ENCODE measurements around the gene MYO9A.

MYO9A gene

DNA sequence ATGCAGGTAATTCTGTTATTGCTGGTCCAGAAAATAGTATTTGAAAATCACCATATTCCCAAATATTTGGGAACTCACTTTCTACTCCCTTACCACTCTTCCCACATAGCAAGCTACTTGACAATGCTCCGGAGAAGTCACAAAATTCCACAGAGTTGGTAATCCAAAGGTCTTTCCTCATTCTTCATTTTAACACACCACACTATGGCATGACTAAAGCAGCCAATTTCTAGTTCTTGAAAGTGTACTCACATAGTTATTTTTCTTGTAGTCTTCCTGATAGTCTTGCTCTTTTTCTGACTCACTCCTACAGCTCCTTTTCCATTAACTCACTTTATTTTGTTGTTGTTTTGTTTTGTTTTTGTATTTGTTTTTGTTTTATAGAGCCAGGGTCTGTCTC is 67.2 kb downstream of the MYO9A start:
- DNase-seq: no peak
- Histone ChIP-seq H3K4me1 (ENCODE audit: control insufficient read depth, insufficient read depth, low read length, poor library complexity, severe bottlenecking) (no peaks in the 10 kb centered on the region), H3K36me3 (ENCODE audit: control insufficient read depth, insufficient read depth, low read length) (peaks cover 6% of the 10 kb centered on the region), H3K27me3 (replicated peaks; ENCODE audit: control insufficient read depth, insufficient read depth, low read length, poor library complexity, severe bottlenecking) (no peaks in the 10 kb centered on the region), H3K9me3 (ENCODE audit: control insufficient read depth, low read length) (no peaks in the 10 kb centered on the region), H3K27ac (ENCODE audit: insufficient read depth, low read length, poor library complexity, severe bottlenecking) (no peak overlapping the region), H3K4me3 (ENCODE audit: insufficient read depth, low read depth, low read length, poor library complexity, severe bottlenecking) (no peak overlapping the region)

DNA sequence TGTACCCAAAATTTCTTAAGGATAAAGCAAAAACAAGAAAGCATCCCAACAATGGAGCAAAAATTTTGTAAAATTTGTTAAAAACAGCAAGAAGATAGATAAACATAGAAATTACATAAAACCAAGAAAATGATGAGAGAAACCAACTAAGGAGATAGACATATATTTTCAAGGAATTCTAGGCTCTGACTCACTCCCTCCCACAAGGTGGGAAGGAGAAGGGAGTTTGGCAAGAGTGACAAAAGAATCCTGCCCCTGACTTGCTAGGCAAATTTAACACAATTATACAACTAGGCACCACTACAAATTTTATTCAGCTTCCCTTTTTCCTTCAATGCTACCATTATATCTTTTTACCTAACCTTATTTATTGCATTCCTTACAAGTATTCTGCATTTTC is 70.9 kb downstream of the MYO9A start:
- DNase-seq: no peak
- Histone ChIP-seq H3K4me1 (ENCODE audit: control insufficient read depth, insufficient read depth, low read length, poor library complexity, severe bottlenecking) (no peaks in the 10 kb centered on the region), H3K9me3 (ENCODE audit: control insufficient read depth, low read length) (no peaks in the 10 kb centered on the region), H3K4me3 (ENCODE audit: insufficient read depth, low read depth, low read length, poor library complexity, severe bottlenecking) (no peak overlapping the region), H3K27me3 (replicated peaks; ENCODE audit: control insufficient read depth, insufficient read depth, low read length, poor library complexity, severe bottlenecking) (no peaks in the 10 kb centered on the region), H3K27ac (ENCODE audit: insufficient read depth, low read length, poor library complexity, severe bottlenecking) (no peak overlapping the region), H3K36me3 (ENCODE audit: control insufficient read depth, insufficient read depth, low read length) (peaks cover 6% of the 10 kb centered on the region)

DNA sequence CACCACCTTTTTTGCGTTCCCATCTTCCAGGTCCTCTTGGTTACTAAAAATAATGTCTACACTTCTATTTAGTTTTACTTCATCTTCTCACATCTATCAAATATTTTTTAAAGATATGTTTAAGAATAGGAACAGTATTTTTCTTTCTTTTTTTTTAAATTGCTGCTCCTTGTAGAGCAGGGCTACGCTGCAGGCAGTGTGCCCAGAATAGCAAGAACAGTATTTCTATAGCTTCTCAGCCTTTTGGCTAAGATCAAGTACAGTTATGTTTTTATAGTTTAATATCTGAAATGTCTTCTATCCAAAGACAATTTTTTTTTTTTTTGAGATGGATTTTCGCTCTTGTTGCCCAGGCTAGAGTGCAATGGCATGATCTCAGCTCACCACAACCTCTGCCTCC is 73.0 kb downstream of the MYO9A start:
- Histone ChIP-seq H3K27me3 (replicated peaks; ENCODE audit: control insufficient read depth, insufficient read depth, low read length, poor library complexity, severe bottlenecking) (no peaks in the 10 kb centered on the region), H3K27ac (ENCODE audit: insufficient read depth, low read length, poor library complexity, severe bottlenecking) (no peak overlapping the region), H3K36me3 (ENCODE audit: control insufficient read depth, insufficient read depth, low read length) (peaks cover 6% of the 10 kb centered on the region), H3K4me3 (ENCODE audit: insufficient read depth, low read depth, low read length, poor library complexity, severe bottlenecking) (no peak overlapping the region), H3K9me3 (ENCODE audit: control insufficient read depth, low read length) (no peaks in the 10 kb centered on the region), H3K4me1 (ENCODE audit: control insufficient read depth, insufficient read depth, low read length, poor library complexity, severe bottlenecking) (no peaks in the 10 kb centered on the region)
- DNase-seq: no peak

DNA sequence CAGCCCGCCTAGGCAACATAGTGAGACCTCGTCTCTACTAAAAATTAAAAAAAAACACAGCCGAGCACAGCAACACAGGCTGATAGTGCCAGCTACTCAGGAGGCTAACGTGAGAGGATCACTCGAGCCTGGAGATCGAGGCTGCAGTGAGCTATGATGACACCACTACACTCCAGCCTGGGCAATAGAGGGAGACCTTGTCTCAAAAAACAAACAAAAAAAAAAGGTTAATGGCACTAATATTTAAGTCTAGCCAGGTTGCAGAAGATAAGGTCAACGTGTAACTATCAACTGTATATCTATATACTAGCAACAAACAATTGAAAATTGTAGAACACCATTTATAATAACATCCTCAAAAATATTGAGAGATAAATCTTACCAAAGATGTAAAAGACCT is 75.1 kb downstream of the MYO9A start:
- Histone ChIP-seq H3K4me3 (ENCODE audit: insufficient read depth, low read depth, low read length, poor library complexity, severe bottlenecking) (no peak overlapping the region), H3K36me3 (ENCODE audit: control insufficient read depth, insufficient read depth, low read length) (peaks cover 6% of the 10 kb centered on the region), H3K27me3 (replicated peaks; ENCODE audit: control insufficient read depth, insufficient read depth, low read length, poor library complexity, severe bottlenecking) (no peaks in the 10 kb centered on the region), H3K27ac (ENCODE audit: insufficient read depth, low read length, poor library complexity, severe bottlenecking) (no peak overlapping the region), H3K4me1 (ENCODE audit: control insufficient read depth, insufficient read depth, low read length, poor library complexity, severe bottlenecking) (no peaks in the 10 kb centered on the region), H3K9me3 (ENCODE audit: control insufficient read depth, low read length) (no peaks in the 10 kb centered on the region)
- no peak for DNase-seq

DNA sequence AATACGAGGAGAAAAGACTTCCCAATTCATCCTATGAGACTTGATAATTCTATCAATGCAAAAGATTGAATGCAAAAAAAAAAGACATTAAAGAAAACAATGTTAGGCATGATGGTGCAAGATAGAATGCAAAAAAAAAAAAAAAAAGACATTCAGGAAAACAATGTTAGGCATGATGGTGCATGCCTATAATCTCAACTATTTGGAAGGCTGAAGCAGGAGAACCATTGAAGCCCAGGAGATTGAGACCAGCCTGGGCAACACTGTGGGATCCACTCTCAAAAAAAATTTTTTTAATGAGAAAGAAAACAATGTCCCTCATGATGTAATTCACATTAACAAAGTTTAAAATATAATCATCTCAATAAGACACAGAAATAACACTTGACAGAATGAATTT is 75.9 kb downstream of the MYO9A start:
- no peaks in the 10 kb centered on the region for H3K4me1 ChIP-seq (ENCODE audit: control insufficient read depth, insufficient read depth, low read length, poor library complexity, severe bottlenecking)
- no peak overlapping the region for H3K27ac ChIP-seq (ENCODE audit: insufficient read depth, low read length, poor library complexity, severe bottlenecking)
- H3K36me3 ChIP-seq (ENCODE audit: control insufficient read depth, insufficient read depth, low read length): peaks cover 6% of the 10 kb centered on the region
- no peaks in the 10 kb centered on the region for H3K27me3 ChIP-seq (replicated peaks; ENCODE audit: control insufficient read depth, insufficient read depth, low read length, poor library complexity, severe bottlenecking)
- DNase-seq: no peak
- no peak overlapping the region for H3K4me3 ChIP-seq (ENCODE audit: insufficient read depth, low read depth, low read length, poor library complexity, severe bottlenecking)
- no peaks in the 10 kb centered on the region for H3K9me3 ChIP-seq (ENCODE audit: control insufficient read depth, low read length)

DNA sequence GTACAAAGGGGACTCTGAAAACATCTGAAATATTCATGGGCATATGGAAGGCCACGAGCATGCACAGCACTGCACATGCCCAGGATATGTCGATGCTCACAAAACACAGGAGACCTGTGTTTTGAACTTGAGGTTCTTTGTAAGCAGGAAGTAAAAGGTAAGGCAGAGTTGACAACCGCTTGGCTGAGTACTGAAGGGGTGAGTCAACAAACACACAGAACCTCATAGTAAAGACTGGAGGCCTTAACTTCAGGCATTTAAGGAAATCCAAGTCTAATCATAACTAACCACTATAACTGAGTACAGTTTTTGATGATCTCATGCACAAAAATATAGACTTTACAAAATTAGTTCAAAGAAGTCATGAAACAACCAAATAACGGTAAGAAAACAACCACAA is 80.6 kb downstream of the MYO9A start:
- no peak for DNase-seq
- H3K27ac ChIP-seq (ENCODE audit: insufficient read depth, low read length, poor library complexity, severe bottlenecking): no peak overlapping the region
- H3K27me3 ChIP-seq (replicated peaks; ENCODE audit: control insufficient read depth, insufficient read depth, low read length, poor library complexity, severe bottlenecking): no peaks in the 10 kb centered on the region
- no peaks in the 10 kb centered on the region for H3K36me3 ChIP-seq (ENCODE audit: control insufficient read depth, insufficient read depth, low read length)
- H3K9me3 ChIP-seq (ENCODE audit: control insufficient read depth, low read length): no peaks in the 10 kb centered on the region
- no peaks in the 10 kb centered on the region for H3K4me1 ChIP-seq (ENCODE audit: control insufficient read depth, insufficient read depth, low read length, poor library complexity, severe bottlenecking)
- no peak overlapping the region for H3K4me3 ChIP-seq (ENCODE audit: insufficient read depth, low read depth, low read length, poor library complexity, severe bottlenecking)

DNA sequence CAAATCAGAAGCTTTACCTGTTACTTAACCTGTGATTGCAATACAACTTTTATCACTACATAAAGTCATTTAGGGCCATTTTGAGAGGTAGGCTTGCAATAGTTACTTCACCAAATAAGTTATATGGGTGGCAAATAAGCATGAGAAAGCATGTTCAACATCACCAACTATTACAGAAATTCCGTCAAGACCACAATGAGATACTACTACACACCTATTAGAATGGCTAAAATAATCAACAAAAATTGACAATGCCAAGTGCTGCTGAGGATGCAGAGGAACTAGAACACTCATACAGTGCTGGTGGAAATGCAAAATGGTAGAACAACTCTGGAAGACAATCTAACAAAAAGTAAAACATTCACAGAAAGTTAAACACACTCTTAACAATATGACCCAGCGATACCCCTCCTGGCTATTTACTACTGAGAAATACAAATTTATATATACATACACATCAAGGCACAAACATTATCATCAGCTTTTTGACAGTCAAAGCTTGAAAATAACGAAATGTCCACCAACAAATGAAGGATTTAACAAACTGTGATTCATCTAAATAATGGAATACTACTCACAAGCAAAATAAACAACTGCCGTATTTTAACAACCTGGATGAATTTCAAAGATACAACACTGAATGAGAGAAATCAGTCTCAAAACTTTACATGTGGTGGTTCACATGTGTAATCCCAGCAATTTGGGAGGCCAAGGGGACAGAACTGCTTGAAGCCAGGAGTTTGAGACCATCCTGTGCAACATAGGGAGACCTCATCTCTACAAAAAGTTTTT is 82.9 kb downstream of the MYO9A start:
- Histone ChIP-seq H3K36me3 (ENCODE audit: control insufficient read depth, insufficient read depth, low read length) (no peaks in the 10 kb centered on the region), H3K9me3 (ENCODE audit: control insufficient read depth, low read length) (no peaks in the 10 kb centered on the region), H3K27me3 (replicated peaks; ENCODE audit: control insufficient read depth, insufficient read depth, low read length, poor library complexity, severe bottlenecking) (no peaks in the 10 kb centered on the region), H3K27ac (ENCODE audit: insufficient read depth, low read length, poor library complexity, severe bottlenecking) (no peak overlapping the region), H3K4me3 (ENCODE audit: insufficient read depth, low read depth, low read length, poor library complexity, severe bottlenecking) (no peak overlapping the region), H3K4me1 (ENCODE audit: control insufficient read depth, insufficient read depth, low read length, poor library complexity, severe bottlenecking) (no peaks in the 10 kb centered on the region)
- DNase-seq: no peak

DNA sequence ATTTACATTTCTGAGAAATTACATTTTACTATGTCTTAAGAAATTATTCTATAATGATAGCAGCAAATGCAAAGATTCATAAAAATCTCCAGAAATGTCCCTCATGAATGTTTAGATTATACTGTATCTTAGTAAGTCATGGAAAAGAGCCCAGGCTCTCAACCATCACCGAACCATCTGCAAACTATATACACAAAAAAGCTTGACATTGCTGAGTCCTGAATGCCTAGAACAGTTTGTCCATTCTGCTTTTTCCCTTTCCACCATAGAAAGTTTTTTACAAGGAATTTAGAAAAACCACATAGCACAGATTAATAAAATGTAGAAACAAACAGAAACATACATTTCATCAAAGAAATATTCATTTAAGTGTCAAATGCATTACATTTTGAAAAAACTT is 83.6 kb downstream of the MYO9A start:
- no peaks in the 10 kb centered on the region for H3K9me3 ChIP-seq (ENCODE audit: control insufficient read depth, low read length)
- no peak for DNase-seq
- H3K27ac ChIP-seq (ENCODE audit: insufficient read depth, low read length, poor library complexity, severe bottlenecking): no peak overlapping the region
- no peaks in the 10 kb centered on the region for H3K27me3 ChIP-seq (replicated peaks; ENCODE audit: control insufficient read depth, insufficient read depth, low read length, poor library complexity, severe bottlenecking)
- H3K36me3 ChIP-seq (ENCODE audit: control insufficient read depth, insufficient read depth, low read length): no peaks in the 10 kb centered on the region
- H3K4me3 ChIP-seq (ENCODE audit: insufficient read depth, low read depth, low read length, poor library complexity, severe bottlenecking): no peak overlapping the region
- H3K4me1 ChIP-seq (ENCODE audit: control insufficient read depth, insufficient read depth, low read length, poor library complexity, severe bottlenecking): no peaks in the 10 kb centered on the region

DNA sequence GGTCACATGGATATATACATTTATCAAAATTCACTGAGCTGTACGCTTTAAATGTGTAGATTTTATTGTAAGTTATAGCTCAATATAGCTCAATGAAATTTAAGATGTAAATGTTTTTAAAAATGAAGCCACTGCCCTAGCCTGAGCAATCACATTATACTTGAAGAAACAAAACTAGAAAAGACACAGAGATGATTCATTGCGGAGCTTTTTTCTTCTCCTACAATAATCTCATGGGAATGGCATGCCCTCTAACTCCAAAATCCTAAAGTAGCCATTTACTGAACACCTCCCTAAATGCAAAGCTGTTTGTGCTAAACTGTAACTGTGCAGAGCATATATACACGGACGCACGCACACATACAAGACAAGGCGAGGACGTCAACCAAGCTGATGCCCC is 84.2 kb downstream of the MYO9A start:
- H3K4me3 ChIP-seq (ENCODE audit: insufficient read depth, low read depth, low read length, poor library complexity, severe bottlenecking): no peak overlapping the region
- H3K27me3 ChIP-seq (replicated peaks; ENCODE audit: control insufficient read depth, insufficient read depth, low read length, poor library complexity, severe bottlenecking): no peaks in the 10 kb centered on the region
- no peaks in the 10 kb centered on the region for H3K4me1 ChIP-seq (ENCODE audit: control insufficient read depth, insufficient read depth, low read length, poor library complexity, severe bottlenecking)
- H3K36me3 ChIP-seq (ENCODE audit: control insufficient read depth, insufficient read depth, low read length): no peaks in the 10 kb centered on the region
- H3K9me3 ChIP-seq (ENCODE audit: control insufficient read depth, low read length): no peaks in the 10 kb centered on the region
- DNase-seq: no peak
- H3K27ac ChIP-seq (ENCODE audit: insufficient read depth, low read length, poor library complexity, severe bottlenecking): no peak overlapping the region

DNA sequence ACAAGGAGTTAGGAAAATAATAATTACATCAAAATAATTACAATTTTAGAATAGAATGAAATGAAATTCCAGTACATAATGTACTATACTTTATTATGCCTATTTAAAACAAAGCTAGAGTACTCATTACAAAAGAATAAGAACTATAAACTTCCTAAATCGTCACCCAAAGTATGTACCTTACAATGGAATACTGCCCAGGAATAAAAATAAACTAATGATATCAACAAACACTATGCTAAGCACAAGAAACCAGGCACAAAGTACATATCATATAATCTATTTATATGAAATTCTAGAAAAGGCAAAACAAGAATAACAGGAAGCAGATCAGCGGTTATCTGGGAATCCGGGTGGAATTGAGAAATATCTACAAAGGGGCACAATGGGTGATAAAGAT is 84.7 kb downstream of the MYO9A start:
- Histone ChIP-seq H3K27me3 (replicated peaks; ENCODE audit: control insufficient read depth, insufficient read depth, low read length, poor library complexity, severe bottlenecking) (no peaks in the 10 kb centered on the region), H3K27ac (ENCODE audit: insufficient read depth, low read length, poor library complexity, severe bottlenecking) (no peak overlapping the region), H3K36me3 (ENCODE audit: control insufficient read depth, insufficient read depth, low read length) (no peaks in the 10 kb centered on the region), H3K4me3 (ENCODE audit: insufficient read depth, low read depth, low read length, poor library complexity, severe bottlenecking) (no peak overlapping the region), H3K9me3 (ENCODE audit: control insufficient read depth, low read length) (no peaks in the 10 kb centered on the region), H3K4me1 (ENCODE audit: control insufficient read depth, insufficient read depth, low read length, poor library complexity, severe bottlenecking) (no peaks in the 10 kb centered on the region)
- no peak for DNase-seq

Data from effector memory CD4-positive, alpha-beta T cell (primary cell).